RPMI7951 (cell line): ENCODE results near the gene OTUD7B. TPM values are rescaled to one million over a fixed set of nuclear protein-coding genes. Genes with fewer than 3 reads are reported as not detected.
"Not testable (repeated sequence)": the region's sequence is repeated elsewhere in the genome, so short reads cannot be mapped to it uniquely, and the experiment has no call there.

Experiments
- DNase-seq: peaks from one replicate; pipeline ENCODE4 v3.0.0-alpha.2; 2012; ENCODE audit warnings: low read depth
- total RNA-seq: library from RNA; depleted of rRNA; stranded (reverse); fragments of >200 nt; shearing (Covaris generic); gene quantifications from 2 replicates; pipeline ENCODE4 v1.2.3, GENCODE V29; 2014

The OTUD7B gene
- total RNA-seq, 1 experiment from 2014 or later: 7.2 TPM

DNA sequence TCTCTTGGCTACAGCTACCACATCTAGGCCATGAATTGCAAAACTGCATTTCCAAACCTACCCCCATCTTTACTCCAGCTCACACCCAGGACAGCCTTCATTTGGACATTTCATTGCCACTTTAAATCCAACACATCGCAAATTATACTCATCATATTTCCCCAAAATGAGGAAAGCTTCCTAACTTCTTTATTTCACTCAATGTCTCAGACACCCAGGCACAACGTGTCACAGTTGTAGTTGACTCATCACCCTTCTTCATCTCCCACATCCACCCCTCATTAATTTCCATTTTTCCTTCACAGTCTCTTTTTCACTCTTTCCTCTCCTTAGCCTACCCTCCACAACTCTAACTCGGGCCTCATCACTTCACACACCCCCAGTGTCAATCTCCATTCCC is 6.7 kb downstream of the OTUD7B start:
- no peak for DNase-seq

DNA sequence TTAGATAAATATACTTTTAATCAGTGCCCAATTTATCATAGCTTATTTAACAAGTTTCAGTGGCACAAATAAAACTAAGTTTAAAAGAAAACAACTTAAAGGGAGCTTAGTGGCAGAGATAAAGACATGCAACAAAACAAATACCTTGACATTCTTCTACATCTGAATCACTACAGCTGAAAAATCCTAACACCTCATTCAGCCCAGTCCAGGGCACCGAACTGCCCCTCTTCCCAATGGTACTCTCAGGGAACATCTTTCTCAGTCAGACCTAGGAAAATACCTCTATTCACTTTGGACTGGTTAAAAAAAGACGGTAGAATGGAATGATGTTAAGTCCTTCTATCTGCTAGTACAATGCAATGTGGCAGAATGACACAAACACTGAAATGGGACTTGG is 8.3 kb downstream of the OTUD7B start:
- DNase-seq: no peak

DNA sequence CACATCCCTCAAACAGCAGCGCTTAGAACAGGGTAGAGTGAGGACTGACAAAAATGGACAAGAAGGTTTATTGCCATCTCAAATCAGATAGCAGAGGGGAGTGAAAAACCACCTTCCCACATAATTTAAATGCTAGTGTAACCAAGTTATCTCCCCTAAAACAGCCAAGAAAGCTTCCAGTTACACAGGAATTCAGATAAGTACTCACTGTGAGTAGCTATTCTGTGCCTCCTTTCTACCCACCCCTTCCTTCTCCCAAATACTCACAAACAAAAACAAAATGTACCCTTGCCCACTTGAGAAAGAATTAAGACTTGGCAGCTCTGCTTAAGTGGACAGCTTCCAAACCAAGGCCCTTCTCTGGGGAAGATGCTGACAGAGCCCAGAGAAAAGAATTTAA is 9.1 kb downstream of the OTUD7B start:
- DNase-seq: no peak

DNA sequence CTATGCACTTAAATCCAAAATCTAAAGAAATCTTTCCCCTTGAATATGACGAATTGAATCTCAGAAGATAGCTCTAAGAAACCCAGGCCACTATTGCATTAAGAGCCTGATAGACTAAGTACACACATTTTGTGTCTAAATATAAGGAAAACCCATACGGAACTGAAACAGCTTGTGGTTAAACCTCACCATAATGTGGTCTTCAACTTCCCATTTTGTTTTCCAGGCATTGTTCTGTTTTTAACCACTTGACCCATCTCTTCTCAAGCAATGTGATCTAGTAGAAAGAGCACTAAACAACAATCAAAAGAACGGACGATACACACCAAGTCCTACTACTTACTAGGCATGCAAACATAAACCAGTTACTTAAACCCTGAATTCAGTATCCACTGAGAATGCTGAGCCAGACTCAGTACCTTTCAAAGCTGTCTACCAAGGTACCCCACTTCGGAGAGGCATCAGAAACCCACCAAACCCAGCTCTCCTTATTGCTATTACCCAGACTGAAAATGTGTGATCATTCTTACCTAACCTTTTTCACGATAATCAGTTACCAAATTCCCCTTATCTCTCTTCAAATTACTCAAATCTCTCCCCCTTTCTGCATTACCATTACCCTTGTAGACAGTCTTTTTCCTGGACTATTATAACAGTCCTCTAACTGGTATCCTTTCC is 12.8 kb downstream of the OTUD7B start:
- DNase-seq: no peak

DNA sequence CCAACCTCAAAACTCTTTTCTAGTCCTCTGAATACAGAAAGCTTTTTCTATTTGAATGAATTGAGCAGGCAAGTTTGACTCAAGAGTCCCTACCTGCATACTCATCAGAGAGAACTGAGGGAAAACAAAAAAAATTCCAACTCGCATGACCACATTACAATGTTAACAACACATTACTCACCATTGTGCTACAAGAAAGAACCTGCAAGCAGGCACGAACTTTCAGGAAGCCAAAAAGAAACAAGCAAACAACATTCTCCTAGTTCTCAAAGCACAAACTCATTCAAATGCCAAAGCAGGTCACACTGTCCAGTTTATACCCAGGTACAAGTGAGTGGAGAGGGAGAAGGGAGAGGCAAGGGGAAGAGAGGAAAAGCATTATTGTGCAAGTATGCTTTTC is 14.6 kb downstream of the OTUD7B start:
- DNase-seq: no peak

DNA sequence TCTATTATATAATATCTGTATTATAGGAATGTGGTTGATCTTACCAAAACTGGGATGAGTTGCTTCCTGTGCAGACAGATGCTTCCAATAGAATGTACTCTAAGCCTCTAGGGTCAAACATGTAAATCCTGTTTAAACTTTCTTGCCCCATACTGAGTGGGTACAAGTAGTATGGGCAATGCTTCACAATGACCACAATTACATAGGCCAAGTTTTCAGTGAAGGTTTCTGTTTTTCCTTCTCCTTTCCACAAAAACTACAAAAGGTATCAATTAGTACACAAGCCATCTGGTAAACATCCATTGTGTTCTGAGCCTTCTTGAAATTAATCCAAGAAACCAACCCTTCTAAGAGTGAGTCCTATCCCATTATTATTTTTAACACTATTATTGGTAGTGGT is 16.8 kb downstream of the OTUD7B start:
- DNase-seq: no peak

DNA sequence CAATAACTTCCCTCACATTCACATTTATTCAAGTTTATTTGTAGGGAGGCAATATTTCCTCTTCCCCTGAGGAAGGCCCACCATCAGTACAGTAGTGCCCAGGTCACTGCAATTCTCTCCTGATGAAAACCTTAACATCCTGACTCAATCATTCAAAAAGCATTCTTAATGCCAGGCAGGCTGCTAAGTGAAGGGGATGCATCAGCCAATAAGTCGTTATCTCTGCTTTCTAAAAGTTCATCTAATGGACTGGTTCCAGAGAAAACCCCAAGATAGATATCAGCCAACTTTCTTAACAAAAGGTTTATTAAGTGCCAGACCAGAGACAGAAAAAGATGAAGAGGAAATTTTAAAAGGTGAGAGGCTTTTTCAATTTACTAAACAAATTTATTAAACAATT is 17.3 kb downstream of the OTUD7B start:
- no peak for DNase-seq

DNA sequence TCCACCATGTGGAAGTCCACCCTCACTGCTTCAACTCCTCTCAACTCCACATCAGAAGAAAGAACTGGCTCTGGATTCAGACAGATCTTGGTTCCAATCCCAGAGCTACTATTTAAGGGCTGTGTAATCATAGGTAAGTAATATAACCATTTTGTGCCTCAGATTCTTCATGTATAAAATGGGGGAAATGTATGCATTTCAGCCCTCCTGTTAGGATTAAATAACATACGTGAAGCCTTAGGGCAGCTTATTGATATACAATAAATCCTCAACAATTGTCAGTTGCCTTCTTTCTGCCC is 23.3 kb downstream of the OTUD7B start:
- DNase-seq: no peak

DNA sequence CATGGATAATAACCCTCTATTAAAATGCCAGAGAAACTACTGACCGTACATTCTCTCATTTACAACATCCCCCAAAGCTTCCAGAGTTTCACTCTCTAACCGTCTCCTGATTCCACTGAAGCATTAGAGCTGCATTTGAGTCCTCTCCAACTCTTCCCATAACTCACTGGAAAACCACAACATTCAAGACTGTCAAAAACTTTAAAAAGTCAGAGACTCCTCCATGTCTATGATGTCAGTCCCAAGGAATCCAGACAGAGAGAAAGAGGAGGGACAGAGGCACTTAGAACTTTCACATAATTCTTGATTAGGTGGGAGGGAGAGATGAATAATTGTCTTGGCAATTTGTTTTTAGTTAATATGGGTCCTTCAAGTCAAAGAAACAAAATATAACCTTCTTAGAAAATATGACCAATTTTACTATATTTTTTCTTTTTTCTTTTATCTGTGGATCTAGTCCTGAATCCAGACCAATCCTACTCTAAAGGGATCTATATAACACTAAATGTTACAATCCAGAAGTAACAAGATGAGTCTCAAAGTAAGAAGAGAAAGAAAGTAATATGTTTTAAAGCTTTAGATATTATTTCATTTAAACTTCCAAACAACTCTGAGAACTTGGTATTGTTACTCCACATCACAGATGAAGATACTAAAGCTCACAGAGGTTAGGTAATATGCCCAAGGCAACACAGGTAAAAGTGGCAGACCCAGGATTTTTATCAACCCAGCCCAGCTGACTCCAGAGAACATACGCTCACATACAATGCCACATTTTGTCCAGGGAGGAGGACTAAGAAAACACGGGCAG is 23.8 kb downstream of the OTUD7B start:
- DNase-seq: peak; percentile 85

DNA sequence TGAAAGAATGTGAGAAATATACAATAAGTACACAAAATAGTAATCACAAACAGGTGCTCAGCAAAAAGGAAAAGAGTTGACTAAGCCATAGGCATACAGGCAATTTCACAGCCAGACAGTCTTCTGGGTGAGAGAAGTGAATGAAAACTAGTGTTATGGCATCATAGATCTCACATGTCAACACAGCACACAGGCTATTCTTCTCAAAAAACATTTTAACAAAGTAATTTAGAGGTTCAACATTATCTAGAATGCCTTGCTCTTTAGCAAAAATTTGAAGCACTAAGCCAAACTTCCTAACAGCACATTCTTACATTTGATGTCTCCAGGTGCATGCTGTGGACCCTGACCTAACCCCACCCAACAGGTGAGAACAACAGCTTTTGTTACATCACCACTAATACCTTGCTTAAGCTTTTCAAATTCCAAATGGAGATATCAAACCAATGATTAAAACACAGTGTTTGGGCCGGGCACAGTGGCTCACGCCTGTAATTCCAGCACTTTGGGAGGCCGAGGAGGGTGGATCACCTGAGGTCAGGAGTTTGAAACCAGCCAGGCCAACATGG is 30.5 kb downstream of the OTUD7B start:
- DNase-seq: no peak

DNA sequence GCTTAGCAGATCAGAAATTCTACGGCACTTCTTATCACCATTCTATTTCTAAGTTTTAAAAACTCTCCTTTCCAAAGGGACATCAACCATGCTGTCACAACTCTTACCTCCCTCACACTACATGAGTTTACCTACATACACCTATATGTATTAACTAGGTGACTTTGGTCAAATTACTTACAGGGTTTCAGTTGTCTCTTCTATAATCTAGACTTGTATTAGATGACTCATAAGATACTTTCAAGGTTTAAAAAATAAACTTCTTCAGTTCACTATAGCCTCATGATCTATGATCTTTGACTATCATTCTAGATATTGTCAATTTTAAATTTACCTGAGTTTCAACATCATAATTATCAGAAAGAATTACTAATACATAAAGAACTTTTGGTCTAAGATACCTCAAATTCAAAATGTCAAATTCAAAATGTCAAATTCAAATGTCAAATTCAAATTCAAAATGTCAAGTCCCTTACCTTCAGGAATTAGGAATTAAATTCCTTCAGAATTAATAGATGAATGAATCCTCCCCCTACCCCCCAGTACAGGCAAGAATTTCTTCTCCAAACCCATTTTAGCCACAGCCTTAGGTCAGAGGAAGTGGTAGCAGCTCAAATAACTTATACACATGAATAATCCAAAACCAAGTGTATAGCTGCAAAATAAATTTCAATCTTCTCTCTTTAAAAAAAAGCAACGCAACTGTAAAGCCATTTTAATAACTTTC is 31.1 kb downstream of the OTUD7B start:
- DNase-seq: no peak

DNA sequence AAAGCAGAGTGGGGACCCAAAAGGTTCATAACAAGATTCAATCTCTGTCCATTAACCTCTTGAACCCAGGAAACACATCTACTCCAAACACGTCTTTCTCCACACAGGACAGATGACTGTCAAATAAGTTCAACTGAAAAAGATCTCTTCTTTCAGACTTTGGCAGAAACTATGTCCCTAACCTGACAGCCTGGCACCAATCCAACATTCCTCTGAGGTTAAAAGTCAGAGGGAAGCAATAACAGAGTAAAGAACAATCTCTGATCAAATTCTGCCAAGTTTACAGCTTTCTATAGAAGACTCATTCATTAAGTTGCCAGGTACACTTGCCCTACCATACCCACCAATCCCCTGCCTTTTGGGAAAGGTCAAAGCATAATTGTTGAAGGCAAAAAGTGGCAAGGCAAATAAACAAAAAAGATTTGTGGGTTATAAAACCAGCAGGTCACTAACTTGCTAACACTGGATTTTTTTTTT is 31.9 kb downstream of the OTUD7B start:
- peak; percentile 16 for DNase-seq

DNA sequence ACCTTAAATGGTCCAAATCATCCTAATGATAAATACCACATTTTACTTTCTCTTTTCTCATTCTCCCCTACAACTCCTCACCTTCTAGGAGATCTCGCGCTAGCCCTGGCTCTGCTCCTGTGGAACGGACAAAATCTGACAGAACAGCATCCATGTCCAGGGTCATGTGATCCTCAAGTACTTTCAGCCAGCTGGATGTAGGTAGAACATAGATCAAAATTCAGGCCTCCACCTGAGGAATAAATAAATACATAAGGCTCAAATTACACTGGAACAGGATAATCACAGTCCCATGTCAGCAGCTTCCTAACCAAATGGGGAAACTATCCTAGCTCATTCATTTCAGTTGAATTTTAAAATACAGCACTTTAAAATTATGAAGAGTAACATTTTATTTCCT is 33.2 kb downstream of the OTUD7B start:
- no peak for DNase-seq

DNA sequence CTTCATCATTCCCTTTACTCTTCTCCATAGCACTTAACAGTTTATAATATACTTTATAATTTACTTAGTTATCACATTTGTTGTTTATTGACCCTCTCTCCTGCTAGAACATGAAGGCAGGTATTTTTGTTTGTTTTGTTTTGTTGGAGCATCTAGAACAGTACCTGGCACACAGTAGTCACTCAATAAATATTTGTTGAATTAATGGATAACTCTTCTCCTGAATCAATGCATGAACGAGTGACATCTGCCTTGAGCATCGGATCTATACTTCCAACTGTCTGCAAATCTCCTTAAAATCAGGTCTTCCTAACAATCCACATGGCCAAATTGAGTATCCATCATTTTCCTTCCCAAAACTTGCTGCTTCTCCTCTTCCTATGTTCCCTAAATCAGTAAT is 38.0 kb downstream of the OTUD7B start:
- DNase-seq: no peak

DNA sequence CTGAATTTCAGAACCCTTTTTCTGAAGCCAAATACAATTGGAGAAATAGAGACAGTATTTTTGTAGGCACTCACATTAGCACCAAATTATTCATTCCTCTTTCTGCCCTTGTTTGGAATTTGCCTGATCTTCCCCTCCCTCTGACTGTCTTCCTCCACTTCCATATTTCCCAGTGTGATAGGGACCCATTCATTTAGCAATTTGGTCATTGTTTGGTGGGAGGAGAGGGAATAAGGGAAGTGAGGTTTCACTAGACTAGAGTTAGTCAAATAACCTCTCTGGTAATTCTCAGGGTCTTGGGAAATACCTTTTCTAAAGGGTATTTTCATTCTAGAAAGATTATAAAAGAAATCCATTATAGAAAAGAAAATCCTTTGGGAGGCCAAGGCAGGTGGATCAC is 42.9 kb downstream of the OTUD7B start:
- DNase-seq: no peak

DNA sequence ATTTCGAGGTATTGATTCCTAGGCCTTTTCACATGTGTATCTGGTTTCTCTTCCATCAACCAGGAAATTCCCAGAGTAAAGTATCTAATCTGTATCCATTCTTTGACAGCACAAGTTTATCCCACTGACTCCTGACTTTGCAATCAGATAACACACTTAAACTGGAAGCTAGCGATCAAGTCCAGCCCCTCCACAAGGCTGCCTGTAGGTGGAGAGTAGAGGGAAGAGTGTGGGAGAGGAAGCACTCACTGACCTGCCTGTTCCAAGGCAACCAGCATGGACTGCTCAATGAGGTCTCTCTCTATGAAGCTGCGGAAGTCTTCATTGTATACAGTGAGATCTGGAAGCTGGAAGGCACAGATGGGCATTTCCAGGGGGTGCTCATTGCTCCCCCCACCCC is 43.5 kb downstream of the OTUD7B start:
- DNase-seq: no peak

DNA sequence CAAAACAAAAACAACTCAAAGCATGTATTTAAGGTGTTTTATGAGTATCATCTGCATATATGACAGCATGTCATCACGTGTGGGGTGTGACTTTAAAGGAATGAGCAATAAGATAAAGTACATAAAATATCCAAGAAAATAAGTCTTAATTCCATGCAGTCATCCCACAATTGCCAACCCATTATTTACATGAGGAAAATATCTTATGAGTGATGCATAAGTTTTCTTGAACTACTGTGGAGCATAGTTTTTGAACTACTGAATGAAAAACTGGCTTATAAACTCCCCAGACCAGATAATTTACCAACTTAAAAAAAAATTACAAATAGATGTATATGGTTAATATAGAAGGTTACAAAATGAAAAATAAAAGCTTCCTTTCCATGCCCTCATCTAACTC is 44.1 kb downstream of the OTUD7B start:
- DNase-seq: no peak

DNA sequence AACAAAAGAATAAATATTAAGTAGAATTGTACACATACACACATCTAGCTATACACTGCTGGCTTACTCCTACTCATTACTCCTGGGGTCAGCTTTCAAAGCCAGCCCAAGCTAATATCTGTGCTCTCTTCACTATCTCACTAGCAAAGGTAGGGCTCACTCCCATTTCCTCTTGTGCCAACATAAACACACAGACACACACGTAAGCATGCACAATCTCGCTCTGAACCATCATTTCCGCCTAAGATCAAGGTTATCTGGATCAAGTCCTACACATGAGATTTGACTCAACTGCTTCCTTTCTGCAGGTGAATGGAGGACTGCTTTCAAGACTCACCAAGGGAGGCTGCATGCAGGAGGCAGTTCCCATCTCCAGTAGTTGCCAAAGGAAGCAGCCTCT is 45.1 kb downstream of the OTUD7B start:
- DNase-seq: no peak

DNA sequence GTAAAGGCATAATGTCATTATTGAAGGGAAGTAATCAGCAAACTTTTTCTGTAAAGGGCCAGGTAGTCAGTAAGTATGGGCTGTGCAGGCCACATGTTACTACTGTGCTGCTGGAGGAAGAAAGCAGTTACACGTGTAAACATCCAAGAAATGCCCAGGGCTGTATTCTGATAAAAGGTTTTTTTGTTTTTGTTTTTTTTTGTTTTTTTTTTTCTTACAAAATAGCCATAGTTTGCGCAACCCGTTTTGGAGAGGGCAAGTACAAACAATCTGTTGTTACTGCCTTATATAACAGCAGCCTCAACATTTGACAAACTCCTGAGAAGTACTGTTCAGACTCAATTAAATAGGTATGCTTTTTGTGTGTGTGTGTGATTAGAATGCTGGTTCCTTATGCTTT is 47.2 kb downstream of the OTUD7B start:
- DNase-seq: no peak

DNA sequence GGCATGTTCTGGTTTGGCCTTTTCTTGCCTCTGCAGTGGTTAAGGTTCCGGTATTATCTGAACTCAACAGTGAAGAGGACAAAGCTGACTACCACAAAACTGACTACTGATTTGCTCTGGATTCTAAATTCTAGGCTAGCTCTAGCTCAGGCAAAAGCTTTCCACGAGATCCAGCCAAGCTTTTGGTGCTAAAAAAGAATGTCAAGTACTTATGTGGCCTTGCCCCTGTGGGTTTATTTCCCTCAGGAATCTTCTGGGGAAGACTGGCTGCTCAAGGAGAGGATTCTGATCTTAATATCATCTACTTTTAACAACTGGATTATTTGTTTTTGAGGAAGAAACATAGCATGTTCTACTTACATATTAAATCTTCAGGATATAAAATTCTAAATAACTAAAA is 47.8 kb downstream of the OTUD7B start:
- DNase-seq: no peak

DNA sequence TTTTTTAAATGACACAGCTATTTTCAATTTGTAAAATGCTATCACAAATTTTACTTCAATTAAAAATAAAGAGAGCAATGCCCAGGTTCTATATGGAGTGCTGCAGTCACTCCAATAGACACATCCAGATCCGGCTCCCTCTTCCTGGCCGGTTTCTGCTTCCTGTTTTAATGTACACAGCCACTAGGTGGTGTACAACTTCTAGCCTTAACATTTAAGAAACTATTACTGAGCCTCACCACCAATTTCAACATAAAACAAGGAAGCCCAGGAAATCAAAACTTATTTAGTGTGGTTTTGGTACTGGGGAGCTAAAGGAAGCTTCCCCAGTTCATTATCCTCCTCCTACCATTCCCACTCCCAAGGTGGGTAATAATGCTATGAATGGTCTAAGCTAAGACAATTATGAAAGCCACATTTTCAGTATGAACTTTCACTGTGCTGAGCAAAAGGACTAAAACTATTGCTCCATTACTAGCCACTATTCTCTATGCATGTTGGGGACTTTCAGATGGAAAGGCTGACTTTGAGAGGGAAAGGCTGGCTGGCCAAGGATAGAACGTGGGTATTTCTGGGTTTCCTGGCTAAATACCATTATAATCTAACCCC is 48.4 kb downstream of the OTUD7B start:
- DNase-seq: peak; percentile 71

DNA sequence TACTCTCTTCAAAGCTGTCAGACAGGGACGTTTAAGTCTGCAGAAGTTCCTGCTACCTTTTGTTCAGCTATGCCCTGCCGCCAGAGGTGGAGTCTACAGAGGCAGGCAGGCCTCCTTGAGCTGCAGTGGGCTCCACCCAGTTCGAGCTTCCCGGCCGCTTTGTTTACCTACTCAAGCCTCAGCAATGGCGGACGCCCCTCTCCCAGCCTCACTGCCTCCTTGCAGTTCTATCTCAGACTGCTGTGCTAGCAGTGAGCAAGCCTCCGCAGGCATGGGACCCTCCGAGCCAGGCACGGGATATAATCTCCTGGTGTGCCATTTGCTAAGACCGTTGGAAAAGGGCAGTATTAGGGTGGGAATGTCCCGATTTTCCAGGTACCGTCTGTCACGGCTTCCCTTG is 53.0 kb downstream of the OTUD7B start:
- DNase-seq: not testable (repeated sequence)
